GM23338 (cell line): ENCODE data around the gene MCRIP1.

ENCODE experiments used
- CREB1 ChIP-seq: fragments of 250-450 bp; sonication (Bioruptor Pico); IDR thresholded peaks from 2 replicates; pipeline ENCODE4 v1.5.0; 2020; ENCODE audit warnings: low read depth, mild to moderate bottlenecking, moderate library complexity
- CTCF ChIP-seq, 2 experiments: fragments of 200-600 bp in 1 of 2; sonication (generic) in 1 of 2; conservative IDR thresholded peaks; 2 replicates each; pipeline versions ENCODE4 v1.5.1 to v1.6.1; 2016 to 2017; ENCODE audit warnings: antibody characterized with exemption in 2 of 2, low read depth in 2 of 2, mild to moderate bottlenecking in 2 of 2, moderate library complexity in 1 of 2
- EZH2 ChIP-seq: fragments of 200-600 bp; sonication (generic); IDR thresholded peaks from one replicate; pipeline ENCODE4 v1.8.0; 2017; ENCODE audit warnings: antibody characterized with exemption, mild to moderate bottlenecking, low read depth; ENCODE audit not compliant: unreplicated experiment
- EZH2phosphoT487 ChIP-seq: fragments of 200-600 bp; sonication (generic); IDR thresholded peaks from one replicate; pipeline ENCODE4 v1.8.1; 2018; ENCODE audit warnings: antibody characterized with exemption; ENCODE audit not compliant: unreplicated experiment
- JUNB ChIP-seq: IDR thresholded peaks from one replicate; pipeline ENCODE4 v1.6.1; 2016; ENCODE audit warnings: antibody characterized with exemption; ENCODE audit not compliant: unreplicated experiment
- POLR2AphosphoS5 ChIP-seq: IDR thresholded peaks from 2 replicates; pipeline ENCODE4 v1.6.1; 2016; ENCODE audit warnings: antibody characterized with exemption, low read depth
- REST ChIP-seq: IDR thresholded peaks from one replicate; pipeline ENCODE4 v1.6.1; 2018; ENCODE audit warnings: antibody characterized with exemption; ENCODE audit not compliant: unreplicated experiment
- ZNF331 ChIP-seq: fragments of 250-450 bp; sonication (Bioruptor Pico); IDR thresholded peaks from 2 replicates; pipeline ENCODE4 v1.5.0; 2020; ENCODE audit warnings: low read depth, mild to moderate bottlenecking, moderate library complexity

GRCh38 chr17:81870981-81871386 is 37.9 kb upstream of the MCRIP1 start, which contains the start of gene ARHGDIA:
- TF ChIP-seq CTCF (conservative IDR thresholded peaks at IDR 0.05; ENCODE audit: low read depth in 2 of 2) = no peak
- TF ChIP-seq REST = no peak
- TF ChIP-seq ZNF331 (CRISPR knock-in tag) = no peak
- TF ChIP-seq POLR2AphosphoS5 = no peak
- peak; percentile 70 for TF ChIP-seq CREB1 (CRISPR knock-in tag)
- TF ChIP-seq EZH2 = no peak
- no peak for TF ChIP-seq JUNB
- TF ChIP-seq EZH2phosphoT487 = no peak
